Natural killer cell (primary cell): Measurements from ENCODE around the gene PALLD. TPM values are rescaled to one million over a fixed set of nuclear protein-coding genes. Genes with fewer than 3 reads are reported as not detected.

Experiments
- ATAC-seq, 3 donors: fragments of 150-1000 bp in 2 of 3; fragments of 200-7000 bp in 1 of 3; cut with Tn5 transposase; 1 replicate in 1 of 3; 2 replicates in 2 of 3; pipeline ENCODE4 v1.10.0; 2021; ENCODE audit warnings: mild to moderate bottlenecking in 2 of 3, moderate library complexity in 2 of 3
- DNase-seq, 2 donors: peaks; one replicate each; pipeline versions ENCODE4 v3.0.0 to v3.0.0-alpha.2; 2013 to 2021; ENCODE audit warnings: mixed read lengths in 1 of 2
- H3K27ac ChIP-seq: one replicate; pipeline ENCODE4 v1.5.1; 2013; ENCODE audit warnings: mild to moderate bottlenecking, low read length
- H3K27me3 ChIP-seq: one replicate; pipeline ENCODE4 v1.6.1; 2013; ENCODE audit warnings: low read length; ENCODE audit not compliant: control insufficient read depth, insufficient read depth
- H3K36me3 ChIP-seq: one replicate; pipeline ENCODE4 v1.6.1; 2013; ENCODE audit warnings: low read length; ENCODE audit not compliant: control insufficient read depth, insufficient read depth
- H3K4me1 ChIP-seq: one replicate; pipeline ENCODE4 v1.6.1; 2013; ENCODE audit warnings: low read length; ENCODE audit not compliant: control insufficient read depth, insufficient read depth
- H3K4me3 ChIP-seq: one replicate; pipeline ENCODE4 v1.5.1; 2013; ENCODE audit warnings: low read length
- H3K9me3 ChIP-seq: one replicate; pipeline ENCODE4 v1.6.1; 2013; ENCODE audit warnings: low read length; ENCODE audit not compliant: control insufficient read depth, insufficient read depth
- H3K27ac Mint-ChIP-seq, 2 donors: one replicate each; pipeline ENCODE4 v1.8.0; 2022; ENCODE audit warnings: mild to moderate bottlenecking in 2 of 2, mixed read lengths in 2 of 2, moderate library complexity in 1 of 2
- H3K27me3 Mint-ChIP-seq, 2 donors: one replicate each; pipeline ENCODE4 v1.8.0; 2022; ENCODE audit warnings: low read depth in 2 of 2, mixed read lengths in 2 of 2
- H3K36me3 Mint-ChIP-seq: one replicate; pipeline ENCODE4 v1.8.0; 2022; ENCODE audit warnings: mixed read lengths
- H3K4me1 Mint-ChIP-seq, 2 donors: one replicate each; pipeline ENCODE4 v1.8.0; 2022; ENCODE audit warnings: mixed read lengths in 2 of 2
- H3K4me3 Mint-ChIP-seq: one replicate; pipeline ENCODE4 v1.8.0; 2022; ENCODE audit warnings: mild to moderate bottlenecking, moderate library complexity, mixed read lengths
- H3K9me3 Mint-ChIP-seq, 2 donors: one replicate each; pipeline ENCODE4 v1.8.0; 2022; ENCODE audit warnings: mixed read lengths in 2 of 2
- CTCF ChIP-seq: fragments of 200-600 bp; IDR thresholded peaks from one replicate; pipeline ENCODE4 v1.8.0; 2022; ENCODE audit warnings: antibody characterized with exemption
- WGBS: methylation state at CpG from one replicate; pipeline ENCODE4 v1.1.7; 2013; ENCODE audit warnings: missing lambda C conversion rate; ENCODE audit not compliant: insufficient coverage; 5-methylcytosine and 5-hydroxymethylcytosine counted together
- intact Hi-C: fragments of 100-400 bp; cut with micrococcal nuclease; formaldehyde crosslinking; loops from one replicate; pipeline ENCODE4 v1.14.2; 2022
- total RNA-seq, 4 donors: library from RNA; stranded (reverse); fragments of 120-200 nt in 1 of 4; gene quantifications; one replicate each; pipeline versions ENCODE4 v1.2.3 to v1.2.4, GENCODE V29; 2013 to 2022

The PALLD gene
- total RNA-seq, 3 donors from 2014 or later (not counting 1 experiment from before 2014, with no cell fraction given): 15.1 to 25.4 (median 22.8) TPM

- no peaks in the 10 kb centered on the region for H3K9me3 ChIP-seq
- 64% methylated on average over 2 of the region's 2 CpGs for WGBS
- Mint-ChIP-seq H3K36me3 (no peaks in the 10 kb centered on the region), H3K9me3 (no peaks in the 10 kb centered on the region), H3K4me3 (no peak overlapping the region), H3K27me3 (peaks cover 7 to 13% of the 10 kb centered on the region in 2 donors), H3K4me1 (peaks cover 0 to 5% of the 10 kb centered on the region in 2 donors), H3K27ac (no peak overlapping the region)
- no peaks in the 10 kb centered on the region for H3K4me1 ChIP-seq
- no peak for TF ChIP-seq CTCF
- DNase-seq (no peak), ATAC-seq (no peak)
- intact Hi-C loops: no loop called here
- H3K4me3 ChIP-seq: no peak overlapping the region
- no peaks in the 10 kb centered on the region for H3K27me3 ChIP-seq
- H3K36me3 ChIP-seq: no peaks in the 10 kb centered on the region
- H3K27ac ChIP-seq: no peak overlapping the region
These were observed 169.7 kb downstream of the PALLD start for GRCh38 chr4:168666531-168666930.

GRCh38 chr4:168667376-168667775 lies 170.5 kb downstream of the PALLD start:
- WGBS: 75% methylated on average over 1 of the region's 3 CpGs

GRCh38 chr4:168667921-168668320 lies 171.1 kb downstream of the PALLD start:
- Mint-ChIP-seq H3K27me3 (peaks cover 7 to 13% of the 10 kb centered on the region in 2 donors), H3K36me3 (no peaks in the 10 kb centered on the region), H3K9me3 (no peaks in the 10 kb centered on the region), H3K4me3 (no peak overlapping the region), H3K4me1 (peaks cover 0 to 5% of the 10 kb centered on the region in 2 donors), H3K27ac (no peak overlapping the region)
- intact Hi-C loops: no loop called here
- Histone ChIP-seq H3K4me1 (no peaks in the 10 kb centered on the region), H3K36me3 (no peaks in the 10 kb centered on the region), H3K27ac (no peak overlapping the region), H3K27me3 (no peaks in the 10 kb centered on the region), H3K4me3 (no peak overlapping the region), H3K9me3 (no peaks in the 10 kb centered on the region)
- no peak for TF ChIP-seq CTCF
- no peak for DNase-seq
- no peak for ATAC-seq
- WGBS: 100% methylated on average over 2 of the region's 2 CpGs

More at GRCh38 chr4:168667376-168667775, 170.5 kb downstream of the PALLD start:
- Histone ChIP-seq H3K27ac (no peak overlapping the region), H3K4me1 (no peaks in the 10 kb centered on the region), H3K27me3 (no peaks in the 10 kb centered on the region), H3K9me3 (no peaks in the 10 kb centered on the region), H3K4me3 (no peak overlapping the region), H3K36me3 (no peaks in the 10 kb centered on the region)
- Mint-ChIP-seq H3K4me3 (no peak overlapping the region), H3K27ac (no peak overlapping the region), H3K9me3 (no peaks in the 10 kb centered on the region), H3K36me3 (no peaks in the 10 kb centered on the region), H3K27me3 (peaks cover 7 to 13% of the 10 kb centered on the region in 2 donors), H3K4me1 (peaks cover 0 to 5% of the 10 kb centered on the region in 2 donors)
- DNase-seq (no peak), ATAC-seq (no peak)
- TF ChIP-seq CTCF: no peak
- intact Hi-C loops: no loop called here

- Mint-ChIP-seq H3K9me3 (no peaks in the 10 kb centered on the region), H3K4me1 (peaks cover 0 to 7% of the 10 kb centered on the region in 2 donors), H3K36me3 (no peaks in the 10 kb centered on the region), H3K27ac (no peak overlapping the region), H3K27me3 (peaks cover 8 to 10% of the 10 kb centered on the region in 2 donors), H3K4me3 (no peak overlapping the region)
- no peak for TF ChIP-seq CTCF
- Histone ChIP-seq H3K36me3 (no peaks in the 10 kb centered on the region), H3K27me3 (no peaks in the 10 kb centered on the region), H3K27ac (no peak overlapping the region), H3K4me1 (no peaks in the 10 kb centered on the region), H3K4me3 (no peak overlapping the region), H3K9me3 (no peaks in the 10 kb centered on the region)
- 87% methylated on average over 11 of the region's 11 CpGs for WGBS
- ATAC-seq: no peak
- no peak for DNase-seq
- intact Hi-C loops: no loop called here
These were observed 176.6 kb downstream of the PALLD start for GRCh38 chr4:168673476-168673875.
